Aorta (tissue), 5 donors: ENCODE results near the gene DEDD. TPM values are rescaled to one million over a fixed set of nuclear protein-coding genes. Genes with fewer than 3 reads are reported as not detected.
A peak's percentile ranks its signal among the peaks of the same experiment; 100 is the strongest.

Source experiments
- ATAC-seq: fragments of 200-7000 bp; cut with Tn5 transposase; one replicate; pipeline ENCODE4 v1.9.1; 2022; ENCODE audit warnings: moderate library complexity; ENCODE audit not compliant: low FRiP score
- DNase-seq, 2 donors: peaks; one replicate each; pipeline ENCODE4 v3.0.0-alpha.2; 2020
- H3K27ac ChIP-seq, 2 donors: one replicate each; pipeline ENCODE4 v1.5.1; 2013; ENCODE audit warnings: low read length in 2 of 2, mild to moderate bottlenecking in 2 of 2, moderate library complexity in 2 of 2, control low read depth in 1 of 2, inconsistent platforms in 1 of 2, low read depth in 1 of 2
- H3K27me3 ChIP-seq, 2 donors: one replicate each; pipeline ENCODE4 v1.6.1; 2013; ENCODE audit warnings: control low read depth in 1 of 2, low read length in 1 of 2, mild to moderate bottlenecking in 1 of 2, moderate library complexity in 1 of 2; ENCODE audit not compliant: insufficient read depth in 2 of 2, control insufficient read depth in 1 of 2
- H3K36me3 ChIP-seq, 2 donors: one replicate each; pipeline ENCODE4 v1.6.1; 2013; ENCODE audit warnings: control low read depth in 1 of 2, low read length in 1 of 2, mild to moderate bottlenecking in 1 of 2; ENCODE audit not compliant: insufficient read depth in 2 of 2, control insufficient read depth in 1 of 2
- H3K4me1 ChIP-seq, 2 donors: one replicate each; pipeline ENCODE4 v1.6.1; 2013; ENCODE audit warnings: low read length in 2 of 2, control low read depth in 1 of 2, mild to moderate bottlenecking in 1 of 2, moderate library complexity in 1 of 2; ENCODE audit not compliant: insufficient read depth in 2 of 2, control insufficient read depth in 1 of 2
- H3K4me3 ChIP-seq, 2 donors: one replicate each; pipeline ENCODE4 v1.5.1; 2013; ENCODE audit warnings: low read length in 2 of 2, control low read depth in 1 of 2, mild to moderate bottlenecking in 1 of 2
- H3K9me3 ChIP-seq: one replicate; pipeline ENCODE4 v1.6.1; 2013; ENCODE audit warnings: mild to moderate bottlenecking, low read length; ENCODE audit not compliant: control insufficient read depth
- WGBS, 2 donors: extraction: QIAGEN DNeasy Blood & Tissue Kit; methylation state at CpG; one replicate each; pipeline ENCODE4 v1.1.7; 2013; 5-methylcytosine and 5-hydroxymethylcytosine counted together
- intact Hi-C, 2 donors: fragments of 100-400 bp; cut with DNase I; formaldehyde crosslinking; loops; one replicate each; pipeline versions ENCODE4 v1.14.2 to v1.15.0; 2022
- polyA plus RNA-seq, 2 donors: library from polyadenylated mRNA; stranded (reverse); fragments of 200-250 nt; gene quantifications; one replicate each; pipeline ENCODE4 v1.2.3, GENCODE V29; 2013
- total RNA-seq, 2 donors: library from RNA; stranded (reverse); fragmentation: NEBNext Ultra II Directional; extraction: Animal tissue kit (Norgen Biotek cat#: 25700); gene quantifications; one replicate each; pipeline ENCODE4 v1.2.1, GENCODE V29; 2021
- donor health status: healthy with polysubstance abuse.
- donor health status: Bipolar disorder and iron deficiency.
- donor health status: DM: no; HTN: no; CAD: no.
- donor health status: DM: no; HTN: no; CAD: no.
- donor health status: DM: yes; HTN: yes; CAD: no.

Gene DEDD
- total and polyA plus RNA-seq, 4 donors, result 25.2 to 46.8 (median 42.2) TPM

GRCh38 chr1:161081519-161081918 lies 50.9 kb downstream of the DEDD start:
- H3K27ac ChIP-seq, result no peak overlapping the region
- no peaks in the 10 kb centered on the region for H3K36me3 ChIP-seq
- no peak overlapping the region for H3K4me3 ChIP-seq
- DNase-seq, result no peak
- no peaks in the 10 kb centered on the region for H3K27me3 ChIP-seq
- no peaks in the 10 kb centered on the region for H3K4me1 ChIP-seq
- no peaks in the 10 kb centered on the region for H3K9me3 ChIP-seq
- 75 to 78% methylated on average over 5 of the region's 5 CpGs for WGBS, 2 donors
- ATAC-seq, result no peak
- intact Hi-C loops, result no loop called here

GRCh38 chr1:161080441-161081405 lies 51.7 kb downstream of the DEDD start:
- H3K4me1 ChIP-seq, result no peaks in the 10 kb centered on the region
- intact Hi-C loops, result no loop called here
- WGBS, 2 donors, result 78 to 81% methylated on average over 5 of the region's 5 CpGs
- ATAC-seq (no peak), DNase-seq (no peak)
- no peaks in the 10 kb centered on the region for H3K9me3 ChIP-seq
- no peaks in the 10 kb centered on the region for H3K36me3 ChIP-seq
- H3K4me3 ChIP-seq, result no peak overlapping the region
- no peaks in the 10 kb centered on the region for H3K27me3 ChIP-seq
- H3K27ac ChIP-seq, result no peak overlapping the region

- H3K4me1 ChIP-seq, result no peaks in the 10 kb centered on the region
- 44 to 47% methylated on average over 39 to 41 of the region's 41 CpGs for WGBS, 2 donors
- H3K27me3 ChIP-seq, result no peaks in the 10 kb centered on the region
- ATAC-seq (no peak), DNase-seq (peak in 1 of 2 donors; percentile 70)
- intact Hi-C loops, result no loop called here
- no peaks in the 10 kb centered on the region for H3K9me3 ChIP-seq
- H3K36me3 ChIP-seq, result no peaks in the 10 kb centered on the region
- no peak overlapping the region for H3K4me3 ChIP-seq
- H3K27ac ChIP-seq, result no peak overlapping the region
Observed at GRCh38 chr1:161079436-161080110, 52.9 kb downstream of the DEDD start.

- ATAC-seq, result no peak
- Histone ChIP-seq H3K4me3 (no peak overlapping the region), H3K27ac (no peak overlapping the region), H3K9me3 (no peaks in the 10 kb centered on the region), H3K4me1 (no peaks in the 10 kb centered on the region), H3K36me3 (no peaks in the 10 kb centered on the region), H3K27me3 (no peaks in the 10 kb centered on the region)
- intact Hi-C loops, result no loop called here
- DNase-seq, result peak in 1 of 2 donors; percentile 48
- WGBS, 2 donors, result 60 to 68% methylated on average over 9 of the region's 9 CpGs
Observed at GRCh38 chr1:161077426-161077825, 55.0 kb downstream of the DEDD start.

- H3K4me1 ChIP-seq, result no peaks in the 10 kb centered on the region
- intact Hi-C loops, result no loop called here
- no peaks in the 10 kb centered on the region for H3K27me3 ChIP-seq
- H3K36me3 ChIP-seq, result no peaks in the 10 kb centered on the region
- no peaks in the 10 kb centered on the region for H3K9me3 ChIP-seq
- ATAC-seq (no peak), DNase-seq (peak in 1 of 2 donors; percentile 11)
- no peak overlapping the region for H3K27ac ChIP-seq
- no peak overlapping the region for H3K4me3 ChIP-seq
Observed at GRCh38 chr1:161076410-161076809, 56.1 kb downstream of the DEDD start.

- Histone ChIP-seq H3K4me3 (no peak overlapping the region), H3K27ac (no peak overlapping the region), H3K36me3 (no peaks in the 10 kb centered on the region), H3K4me1 (no peaks in the 10 kb centered on the region), H3K9me3 (no peaks in the 10 kb centered on the region), H3K27me3 (no peaks in the 10 kb centered on the region)
- intact Hi-C loops, result no loop called here
- 78 to 81% methylated on average over 12 of the region's 12 CpGs for WGBS, 2 donors
- ATAC-seq, result no peak
- peak in 1 of 2 donors; percentile 53 for DNase-seq
Observed at GRCh38 chr1:161074676-161075368, 57.6 kb downstream of the DEDD start.

- H3K27ac ChIP-seq, result no peak overlapping the region
- no peaks in the 10 kb centered on the region for H3K36me3 ChIP-seq
- peak; percentile 4 for ATAC-seq
- 74 to 78% methylated on average over 7 of the region's 7 CpGs for WGBS, 2 donors
- intact Hi-C loops, result no loop called here
- H3K9me3 ChIP-seq, result no peaks in the 10 kb centered on the region
- no peak overlapping the region for H3K4me3 ChIP-seq
- no peaks in the 10 kb centered on the region for H3K4me1 ChIP-seq
- no peaks in the 10 kb centered on the region for H3K27me3 ChIP-seq
- DNase-seq, result peak in 1 of 2 donors; percentile 60
Observed at GRCh38 chr1:161073474-161074121, 58.9 kb downstream of the DEDD start.

- Histone ChIP-seq H3K36me3 (no peaks in the 10 kb centered on the region), H3K9me3 (no peaks in the 10 kb centered on the region), H3K4me3 (no peak overlapping the region), H3K27me3 (no peaks in the 10 kb centered on the region), H3K27ac (no peak overlapping the region), H3K4me1 (no peaks in the 10 kb centered on the region)
- ATAC-seq (no peak), DNase-seq (no peak)
- intact Hi-C loops, result no loop called here
- 92 to 94% methylated on average over 17 to 19 of the region's 19 CpGs for WGBS, 2 donors
Observed at GRCh38 chr1:161072751-161073449, 59.6 kb downstream of the DEDD start.
